ENCODE data around the gene PROM2.

PROM2 gene

DNA sequence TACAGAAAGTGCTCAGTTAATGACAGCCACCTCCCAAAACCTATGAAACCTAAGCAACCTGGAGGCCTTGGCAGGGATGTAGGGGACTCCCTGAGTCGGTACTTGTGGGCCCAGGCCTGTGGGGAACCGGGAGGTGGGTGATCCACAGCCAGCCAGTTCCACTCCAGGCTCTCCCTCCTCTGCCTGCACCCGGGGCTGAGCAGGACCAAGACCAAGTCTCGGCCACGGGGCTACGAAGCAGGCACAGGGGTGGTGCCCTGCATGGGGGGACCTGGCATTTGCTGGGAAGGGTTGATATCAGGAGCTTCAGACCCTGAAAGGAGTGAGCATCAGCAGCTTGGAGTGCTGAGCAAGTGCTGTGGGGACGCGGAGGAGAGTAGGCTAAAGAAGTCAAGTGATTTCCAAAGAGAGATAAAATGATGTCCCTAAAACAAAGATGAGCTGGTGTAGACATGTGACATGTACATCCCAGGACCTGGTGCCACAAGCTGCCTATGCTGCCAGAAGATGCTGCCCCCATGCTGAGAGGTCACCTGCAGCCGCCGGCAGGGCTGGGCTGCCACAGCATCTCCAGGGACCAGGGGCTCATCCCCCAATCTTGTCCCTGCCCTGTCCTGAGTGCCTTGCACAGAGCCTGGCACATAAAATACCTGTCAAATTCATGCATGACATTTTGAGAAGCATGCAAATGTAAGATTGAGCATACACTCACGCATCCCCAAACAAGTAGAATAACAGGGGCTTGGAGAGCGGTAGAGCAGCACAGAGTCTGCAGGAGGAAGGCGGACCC is 44.4 kb downstream of the PROM2 start:
- TF ChIP-seq CTCF (IDR thresholded peaks at IDR 0.05), result no peak
- no peak for TF ChIP-seq ZFX (IDR thresholded peaks at IDR 0.05; ENCODE audit: borderline replicate concordance)
- H3K27ac ChIP-seq, result no peak overlapping the region

GRCh38 chr2:95319481-95320343 is 45.5 kb downstream of the PROM2 start:
- TF ChIP-seq CTCF (IDR thresholded peaks at IDR 0.05), result no peak
- TF ChIP-seq ZFX (IDR thresholded peaks at IDR 0.05; ENCODE audit: borderline replicate concordance), result no peak
- H3K27ac ChIP-seq, result no peak overlapping the region

DNA sequence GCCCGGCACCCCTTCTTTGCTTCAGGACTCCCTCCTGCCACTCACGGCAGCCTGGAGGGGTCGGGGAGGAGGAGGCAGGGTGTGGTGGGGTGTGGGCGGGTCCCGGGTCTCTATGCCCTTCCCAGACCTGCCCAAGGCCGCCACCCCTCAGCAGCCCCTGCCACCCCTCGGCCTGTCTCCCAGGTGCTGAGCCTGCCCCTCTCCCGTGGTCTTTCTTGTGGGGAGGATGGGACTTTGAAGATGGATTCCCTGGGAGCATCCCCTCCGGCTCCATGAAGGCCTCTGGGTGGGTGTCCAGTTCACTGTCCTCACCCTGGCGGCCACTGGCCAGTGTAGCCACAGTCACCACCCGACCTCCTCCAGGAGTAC is 46.1 kb downstream of the PROM2 start:
- no peak for TF ChIP-seq CTCF (IDR thresholded peaks at IDR 0.05)
- TF ChIP-seq ZFX (IDR thresholded peaks at IDR 0.05; ENCODE audit: borderline replicate concordance), result no peak
- no peak overlapping the region for H3K27ac ChIP-seq

DNA sequence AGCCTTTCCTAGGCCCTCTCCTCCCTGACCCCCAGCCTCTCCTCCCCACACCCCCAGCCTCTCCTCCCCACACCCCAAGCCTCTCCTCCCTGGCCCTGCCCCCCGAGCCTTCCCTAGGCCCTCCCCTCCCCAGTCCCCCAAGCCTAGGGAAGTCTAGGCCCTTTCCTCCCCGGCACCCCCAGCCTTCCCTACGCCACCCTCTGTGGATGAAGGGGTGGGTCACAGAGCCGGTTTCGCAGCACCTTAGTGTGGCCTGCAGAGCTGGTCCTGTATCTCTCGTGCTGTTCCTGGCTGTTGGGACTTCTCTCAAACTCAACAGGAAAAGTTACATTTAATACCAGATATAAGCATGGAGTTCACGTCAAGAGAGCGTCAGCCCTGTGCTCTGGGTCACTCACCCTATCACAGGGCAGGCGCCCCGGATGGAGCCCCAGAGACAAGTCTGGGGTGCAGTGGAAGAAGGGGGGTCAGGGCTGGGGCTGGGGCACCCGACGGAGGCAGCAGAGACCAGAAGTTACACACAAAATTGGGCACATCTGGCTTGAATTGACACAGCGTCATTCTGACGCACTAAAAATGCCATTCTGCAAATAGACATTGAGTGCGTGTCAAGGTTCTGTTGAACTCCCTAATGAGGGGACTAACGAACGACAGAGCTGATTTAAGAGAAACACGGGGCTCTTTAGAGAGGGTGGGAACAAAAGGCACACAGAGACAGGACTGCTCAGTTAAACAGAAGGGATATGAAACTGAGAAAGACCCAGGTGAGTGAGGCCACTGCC is 46.9 kb downstream of the PROM2 start:
- H3K27ac ChIP-seq, result no peak overlapping the region
- TF ChIP-seq CTCF (IDR thresholded peaks at IDR 0.05) (no peak), ZFX (IDR thresholded peaks at IDR 0.05; ENCODE audit: borderline replicate concordance) (no peak)

- TF ChIP-seq CTCF (IDR thresholded peaks at IDR 0.05) (peak; percentile 87), ZFX (IDR thresholded peaks at IDR 0.05; ENCODE audit: borderline replicate concordance) (no peak)
- H3K27ac ChIP-seq, result no peak overlapping the region
Measured at GRCh38 chr2:95323347-95324155, 49.3 kb downstream of the PROM2 start.

GRCh38 chr2:95325026-95325425 is 50.8 kb downstream of the PROM2 start:
- no peak for TF ChIP-seq ZFX (IDR thresholded peaks at IDR 0.05; ENCODE audit: borderline replicate concordance)
- TF ChIP-seq CTCF (IDR thresholded peaks at IDR 0.05), result no peak
- H3K27ac ChIP-seq, result no peak overlapping the region

Measured in 22Rv1 (cell line).